T1000 (cell line): ENCODE data around the gene UBE3D.
"Not testable (repeated sequence)": the region's sequence is repeated elsewhere in the genome, so short reads cannot be mapped to it uniquely, and the experiment has no call there.

Experiments
- DNase-seq: peaks from one replicate; lab custom pipeline; 2025; ENCODE audit warnings: mixed read lengths; lab: John Stamatoyannopoulos, UW

UBE3D gene

GRCh38 chr6:82914511-82914910 is 151.1 kb downstream of the UBE3D start:
- DNase-seq, result no peak

GRCh38 chr6:82910820-82911219 is 154.8 kb downstream of the UBE3D start:
- no peak for DNase-seq

DNA sequence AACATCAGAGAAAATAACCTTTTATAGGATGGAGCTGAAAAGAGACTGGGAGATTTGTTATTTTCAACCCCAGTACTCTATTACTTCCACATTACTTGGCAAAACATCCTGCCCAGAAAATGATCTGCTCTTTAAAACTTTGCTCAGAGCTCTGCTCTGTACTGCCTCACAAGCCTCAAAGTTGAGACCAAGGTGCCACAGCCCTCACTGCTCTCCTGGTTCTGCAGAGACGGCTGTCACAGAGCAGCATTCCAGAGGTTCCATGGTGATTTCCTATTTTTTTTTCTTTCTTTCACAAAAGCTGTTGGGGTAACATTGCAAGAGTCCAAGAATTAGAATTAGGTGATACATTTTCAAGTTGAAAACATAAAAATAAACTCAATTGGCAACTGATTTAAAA is 155.2 kb downstream of the UBE3D start:
- DNase-seq, result no peak

DNA sequence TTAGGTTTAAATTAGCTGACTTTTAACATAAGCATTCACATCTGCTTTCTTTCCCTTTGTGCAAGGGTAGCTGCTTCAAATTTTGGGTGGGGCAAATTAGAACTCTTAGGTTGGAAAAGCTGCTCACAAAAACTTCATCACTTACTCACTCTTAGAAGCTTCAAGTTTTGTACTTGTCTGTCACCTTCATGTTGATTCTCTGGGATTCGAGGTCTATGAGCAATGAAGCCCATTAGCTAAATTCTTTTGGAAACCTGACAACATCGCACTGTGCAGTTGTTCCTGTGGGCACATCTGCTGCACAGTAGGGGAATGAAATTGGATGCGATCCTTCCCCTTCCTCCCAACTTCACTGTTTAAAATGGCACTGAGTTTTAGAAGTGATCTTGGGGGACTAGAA is 156.1 kb downstream of the UBE3D start:
- DNase-seq, result no peak

GRCh38 chr6:82908661-82909060 is 157.0 kb downstream of the UBE3D start:
- DNase-seq, result no peak

GRCh38 chr6:82906951-82907350 is 158.7 kb downstream of the UBE3D start:
- DNase-seq, result no peak

DNA sequence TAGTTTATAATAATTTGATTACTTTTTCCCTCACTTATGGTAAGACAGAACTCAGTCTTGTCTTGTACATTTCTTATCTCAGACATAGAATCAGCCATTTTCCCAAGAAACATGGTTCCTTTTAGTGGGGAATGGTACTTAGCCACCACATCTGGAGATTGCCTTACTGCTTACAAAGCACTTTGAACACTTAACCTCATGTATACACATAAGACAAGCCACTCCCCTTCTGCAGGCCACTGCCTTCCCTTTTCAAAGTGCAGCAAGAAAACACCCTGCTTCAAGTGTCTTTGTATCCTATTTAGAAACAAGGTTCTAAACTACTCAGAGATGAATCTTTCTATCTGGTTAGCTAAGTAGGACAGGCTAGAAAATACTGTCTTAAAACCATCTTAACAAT is 159.2 kb downstream of the UBE3D start:
- no peak for DNase-seq

DNA sequence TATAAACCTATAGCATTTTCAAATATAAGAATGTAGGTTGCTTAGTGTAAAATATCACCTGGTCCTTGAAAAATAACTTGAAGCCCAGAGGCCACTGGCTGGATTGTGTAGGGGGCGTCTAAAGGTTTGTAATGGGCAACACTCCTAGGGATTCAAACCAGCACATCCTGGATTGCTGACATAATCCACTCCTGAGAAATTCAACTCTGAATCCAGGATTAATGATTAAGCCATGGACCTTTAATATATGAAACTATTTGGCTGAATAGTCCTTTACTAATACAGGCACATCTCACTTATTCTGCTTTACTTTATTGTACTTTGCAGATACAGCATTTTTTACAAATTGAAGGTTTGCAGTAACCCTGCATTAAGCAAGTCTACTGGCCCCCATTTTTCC is 160.8 kb downstream of the UBE3D start:
- no peak for DNase-seq

DNA sequence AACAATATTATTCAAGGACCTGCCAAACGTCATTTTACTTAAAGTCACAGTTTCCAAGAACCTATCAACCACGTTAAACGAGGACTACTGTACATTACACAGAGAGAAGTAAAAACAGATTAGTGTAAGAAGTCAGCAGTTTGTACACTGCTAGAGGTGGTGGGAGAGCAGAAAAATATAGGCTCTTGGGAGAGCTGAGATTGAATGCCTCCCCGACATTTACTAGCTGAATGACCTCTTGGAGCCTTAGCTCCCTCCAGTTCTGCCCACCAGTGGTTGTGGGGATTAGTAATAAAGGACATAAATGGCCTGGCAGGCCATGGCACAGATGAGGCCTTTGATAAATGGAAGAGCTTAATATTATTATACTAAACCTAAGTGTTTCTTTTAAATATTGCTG is 161.4 kb downstream of the UBE3D start:
- DNase-seq, result no peak

DNA sequence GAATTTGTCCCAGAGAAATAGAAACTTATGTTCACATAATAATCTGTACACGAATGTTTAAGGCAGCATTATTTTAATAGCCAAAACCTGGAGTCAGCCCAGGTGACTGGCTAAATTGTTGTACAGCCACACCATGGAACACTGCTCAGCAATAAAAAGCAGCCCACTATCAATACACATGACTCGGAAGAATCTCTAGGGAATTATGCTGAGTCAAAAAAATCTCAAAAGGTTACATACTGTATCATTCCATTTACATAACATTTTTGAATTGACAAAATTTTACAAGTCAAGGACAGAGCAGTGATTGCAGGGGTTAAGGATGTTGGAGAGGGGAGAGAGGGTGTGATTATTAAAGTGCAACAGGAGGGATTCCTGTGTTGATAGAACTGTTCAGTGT is 163.4 kb downstream of the UBE3D start:
- no peak for DNase-seq

- no peak for DNase-seq
Measured at GRCh38 chr6:82894653-82895259, 170.9 kb downstream of the UBE3D start.

DNA sequence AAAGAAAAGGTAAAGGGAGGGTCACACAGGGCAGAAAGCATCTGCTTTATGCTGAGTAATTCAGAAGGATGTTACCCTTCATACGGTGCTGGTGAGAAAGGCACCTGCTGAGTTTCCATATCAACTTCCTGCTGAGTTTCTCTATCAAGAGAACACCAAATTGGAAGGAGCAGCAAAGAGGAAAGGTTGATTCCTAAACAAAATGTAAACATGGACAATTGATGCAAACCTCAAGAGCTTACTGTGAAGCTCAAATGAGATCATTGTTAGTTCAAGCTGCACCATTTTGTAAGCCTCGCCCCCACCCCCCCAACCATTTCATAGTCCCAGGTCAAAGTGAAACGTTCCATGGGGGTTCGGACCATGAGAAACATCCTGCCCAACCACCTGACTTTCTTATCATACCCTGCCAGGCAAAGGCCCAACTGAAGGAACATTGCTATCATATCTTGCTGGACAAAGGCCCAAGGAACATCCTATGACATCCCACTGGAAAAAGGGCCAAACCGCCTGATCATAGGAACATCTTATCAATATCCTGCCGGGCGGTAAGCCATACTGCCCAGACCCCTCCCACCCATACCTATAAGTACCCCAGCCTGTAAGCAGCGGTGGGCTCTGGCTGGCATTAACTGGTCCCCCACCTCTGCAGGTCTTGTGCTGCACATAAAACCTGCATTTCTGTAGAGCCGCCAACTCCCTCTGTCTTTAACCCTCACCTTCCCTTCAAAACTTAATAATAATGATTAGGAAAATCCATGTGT is 171.6 kb downstream of the UBE3D start:
- no peak for DNase-seq

GRCh38 chr6:82891503-82891902 is 174.1 kb downstream of the UBE3D start:
- DNase-seq, result not testable (repeated sequence)

DNA sequence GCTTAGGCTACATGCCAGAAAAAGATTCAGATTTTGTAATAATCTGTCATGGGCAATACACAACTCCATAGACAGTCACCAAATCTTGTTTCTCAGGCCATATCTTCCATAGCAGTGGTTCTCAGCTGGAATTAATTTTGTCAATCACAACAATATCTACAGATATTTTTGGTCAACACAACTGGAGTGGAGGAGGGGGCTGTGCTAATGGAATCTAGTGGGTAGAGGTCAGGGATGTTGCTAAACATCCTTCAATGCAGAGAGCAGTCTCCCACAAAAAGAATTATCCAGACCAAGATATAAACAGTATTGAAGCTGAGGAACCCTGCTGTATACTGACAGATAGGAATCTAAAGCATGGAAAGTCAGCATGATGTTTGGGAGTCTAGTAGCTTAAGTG is 174.6 kb downstream of the UBE3D start:
- no peak for DNase-seq

DNA sequence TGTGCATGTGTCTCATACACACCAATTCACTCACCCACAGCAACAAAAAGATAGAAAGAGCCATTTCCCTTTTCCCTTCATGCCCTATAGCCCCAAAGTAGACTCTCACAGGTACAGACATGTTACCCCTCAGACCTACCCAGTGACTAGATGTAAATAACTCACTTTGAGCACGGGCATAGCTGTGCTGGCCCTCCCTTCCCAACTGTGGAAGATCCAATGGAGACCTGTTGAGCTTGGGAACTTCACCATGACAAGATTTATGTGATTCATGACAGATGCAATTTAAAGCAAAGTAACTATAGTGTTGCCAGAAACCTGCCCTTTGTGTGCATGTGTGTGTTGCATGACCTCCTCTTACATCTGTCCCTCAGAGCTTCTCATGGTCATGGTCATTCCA is 175.4 kb downstream of the UBE3D start:
- no peak for DNase-seq

DNA sequence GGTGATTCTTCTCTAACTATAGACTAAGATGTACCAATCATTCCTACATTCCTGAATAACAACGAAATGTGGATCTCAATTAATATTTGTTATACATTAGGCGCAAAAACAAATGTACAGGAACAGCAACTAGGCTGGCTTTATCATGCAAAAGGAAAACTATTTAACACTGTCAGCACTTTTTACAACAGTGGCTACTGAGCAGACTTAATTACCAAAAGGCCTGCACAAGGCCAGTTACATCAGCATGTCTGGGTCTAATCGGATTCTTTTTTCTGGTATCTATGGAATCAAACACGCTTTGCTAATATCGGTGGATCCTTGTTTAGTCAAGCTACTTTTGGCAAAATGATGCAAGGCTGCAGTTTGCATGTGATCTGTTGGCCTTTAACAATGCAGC is 176.5 kb downstream of the UBE3D start:
- DNase-seq, result no peak

DNA sequence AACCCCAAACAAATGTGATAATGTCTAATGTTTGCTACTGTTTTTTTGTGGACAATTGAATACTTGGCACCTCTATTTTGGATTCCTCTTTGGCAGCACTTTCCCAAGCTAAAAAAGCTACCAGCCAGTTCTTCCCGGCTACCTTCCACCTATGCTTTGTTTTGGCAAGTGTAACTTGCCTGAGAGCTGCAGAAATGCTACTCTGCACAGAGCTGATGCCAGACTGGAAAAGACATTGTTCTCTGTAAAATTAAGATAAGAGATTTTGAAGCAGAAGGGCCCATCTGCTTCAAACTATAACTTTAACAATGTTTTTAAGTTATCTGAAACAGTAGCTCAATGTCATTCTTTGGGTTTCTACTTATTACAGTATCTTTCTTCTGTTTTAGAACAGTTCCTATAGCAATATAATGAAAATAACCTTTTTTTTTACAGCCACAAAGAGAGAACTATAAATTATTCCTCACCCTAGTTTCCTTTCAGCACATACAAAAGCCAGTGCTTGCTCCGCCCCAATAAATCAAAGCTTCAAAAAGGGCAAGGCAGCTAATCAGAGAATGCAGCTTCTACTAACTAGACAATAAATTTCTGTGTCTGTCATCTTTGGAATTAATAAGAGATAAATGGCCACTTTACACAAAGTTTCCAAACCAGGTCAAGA is 183.1 kb downstream of the UBE3D start:
- DNase-seq, result no peak

GRCh38 chr6:82881519-82881918 is 184.1 kb downstream of the UBE3D start:
- no peak for DNase-seq

DNA sequence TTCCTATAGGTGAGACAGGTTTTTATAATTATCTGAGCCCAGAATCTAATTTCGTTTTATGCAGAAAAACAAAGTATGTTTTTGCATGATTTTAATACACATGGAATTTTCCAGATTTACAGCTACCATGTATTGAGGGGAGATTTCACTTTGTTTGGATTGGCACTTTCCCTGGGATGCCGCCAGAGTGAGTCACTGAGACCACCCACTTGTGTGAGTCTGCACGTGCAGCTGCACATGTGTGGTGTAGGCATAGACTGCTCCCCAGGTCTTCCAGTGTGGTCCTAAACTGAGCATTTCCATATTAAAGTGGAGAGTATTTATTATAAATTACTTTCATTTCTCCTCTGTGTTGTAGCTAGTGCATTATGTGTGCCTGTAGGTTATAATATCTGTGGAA is 186.8 kb downstream of the UBE3D start:
- no peak for DNase-seq

DNA sequence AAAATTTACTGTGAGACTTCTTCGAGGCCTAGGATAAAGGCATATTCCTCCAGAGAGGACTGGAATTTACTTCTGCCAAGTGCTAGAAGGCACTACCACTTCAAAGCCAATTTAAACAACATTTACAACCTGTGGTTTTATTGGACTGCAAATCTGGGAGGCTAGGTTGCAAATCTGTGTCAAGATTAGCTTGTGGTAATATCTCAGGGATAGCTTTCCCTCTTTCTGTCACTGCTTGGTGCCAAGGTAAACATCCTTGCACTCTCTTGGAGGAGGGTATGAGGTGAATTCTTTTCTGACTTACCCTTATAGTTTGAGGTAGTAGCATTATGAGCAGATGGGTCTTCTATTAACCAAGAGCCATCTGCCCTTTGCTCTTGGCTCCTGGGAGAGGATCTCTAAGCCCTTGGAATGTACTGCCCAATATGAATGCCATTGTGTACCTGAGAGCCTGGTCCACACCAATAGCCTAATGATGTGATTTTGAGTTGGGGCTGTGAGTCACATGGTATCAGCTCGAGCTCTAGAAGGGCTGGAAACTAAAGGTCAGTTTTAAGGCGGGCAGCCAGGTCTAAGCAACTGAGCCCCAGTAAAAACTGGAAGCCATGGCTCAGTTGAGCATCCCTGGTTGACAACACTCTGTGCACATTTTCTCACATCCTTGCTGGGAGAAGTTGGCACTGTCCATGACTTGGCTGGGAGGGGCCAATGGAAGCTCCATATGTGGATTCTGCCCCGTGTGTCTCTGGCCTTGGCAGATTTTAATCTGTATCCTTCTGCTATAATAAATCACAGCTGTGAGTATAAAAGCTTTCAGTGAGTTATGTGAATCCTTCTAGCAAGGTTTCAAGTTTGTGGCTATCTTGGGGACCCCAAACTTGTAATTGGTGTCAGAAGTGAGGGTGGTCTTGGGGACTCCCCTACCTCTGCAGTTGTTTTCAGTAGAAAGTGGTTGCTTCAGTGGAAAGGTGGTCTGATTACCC is 188.1 kb downstream of the UBE3D start:
- no peak for DNase-seq

DNA sequence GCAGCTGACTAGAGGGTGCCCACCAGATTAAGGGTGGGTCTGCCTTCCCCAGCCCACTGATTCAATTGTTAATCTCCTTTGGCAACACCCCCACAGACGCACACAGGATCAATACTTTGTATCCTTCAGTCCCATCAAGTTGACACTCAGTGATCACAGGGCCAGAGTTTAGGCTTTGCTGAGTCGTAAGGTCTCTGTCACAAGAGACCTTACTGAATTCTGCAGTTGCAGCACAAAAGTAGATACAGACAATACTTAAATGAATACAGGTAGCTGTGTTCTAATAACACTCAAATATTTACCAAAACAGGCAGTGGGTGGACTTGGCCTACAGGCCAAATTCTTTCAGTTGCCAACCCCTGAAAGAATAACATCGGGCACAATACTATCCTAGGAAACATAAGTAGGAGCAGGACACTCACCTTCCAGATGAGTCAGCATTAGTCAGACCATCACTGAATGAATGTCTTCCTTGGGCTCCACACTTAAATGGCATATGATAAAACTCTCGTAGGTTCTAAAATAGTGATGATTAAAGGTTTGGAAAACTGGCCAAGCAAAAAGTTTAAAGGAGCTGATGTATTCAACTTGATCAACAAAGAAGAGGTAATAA is 190.0 kb downstream of the UBE3D start:
- DNase-seq, result peak; percentile 54

- no peak for DNase-seq
Measured at GRCh38 chr6:82874867-82875266, 190.8 kb downstream of the UBE3D start.
